ENCODE measurements around the gene GSN. TPM values are rescaled to one million over a fixed set of nuclear protein-coding genes. Genes with fewer than 3 reads are reported as not detected.

GSN gene
- total and polyA plus RNA-seq, 2 of the 13 experiments (the other 11 are each of a cell fraction or from before 2014, with no cell fraction given) = 294 to 307 TPM

DNA sequence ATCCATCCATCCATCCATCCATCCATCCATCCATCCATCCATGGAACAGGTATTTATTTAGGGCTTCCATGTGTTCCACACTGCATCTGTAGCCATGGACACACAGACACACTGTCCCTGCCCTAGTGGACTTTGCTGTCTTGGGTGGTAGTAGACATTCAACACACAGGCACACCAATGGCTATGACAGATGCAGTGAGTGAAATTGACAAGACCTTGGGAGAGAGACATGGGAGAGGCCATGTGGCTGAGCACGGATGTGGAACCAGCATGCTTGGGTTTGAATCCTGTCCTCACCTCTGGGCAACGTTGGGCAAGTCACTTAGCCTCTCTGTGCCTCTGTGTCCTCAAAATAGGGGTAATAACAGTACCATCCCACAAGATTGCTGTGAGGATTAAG lies 56.8 kb downstream of the GSN start:
- no peaks in the 10 kb centered on the region for H4K20me1 ChIP-seq (ENCODE audit: insufficient read depth, low read length)
- DNase-seq (ENCODE audit: low spot score) = no peak
- intact Hi-C loops (cut with micrococcal nuclease; ENCODE audit: unreplicated experiment) (loop anchor here (5.0 kb wide), 1 partner anchor 37 kb away; no protein-coding TSS in a partner anchor), in situ Hi-C loops (cut with HindIII; ENCODE audit: extremely low pct_ligation_motif_present, low pct_unique_long_range_greater_than_20kb) (loop anchor here (5.0 kb wide), 1 partner anchor 48 kb away; the partner anchor contains the start of gene STOM)
- TF ChIP-seq PAF1 (CRISPR knock-in tag; IDR thresholded peaks at IDR 0.05) (no peak), RAD21 (CRISPR knock-in tag; IDR thresholded peaks at IDR 0.05) (no peak), ZNF547 (CRISPR knock-in tag; IDR thresholded peaks at IDR 0.05) (no peak), ZNF749 (CRISPR knock-in tag; IDR thresholded peaks at IDR 0.05; ENCODE audit: borderline replicate concordance) (no peak), KLF9 (CRISPR knock-in tag; IDR thresholded peaks at IDR 0.05; ENCODE audit: low read depth) (no peak), ZNF343 (CRISPR knock-in tag; IDR thresholded peaks at IDR 0.05) (no peak), ZNF644 (CRISPR knock-in tag; IDR thresholded peaks at IDR 0.05; ENCODE audit: low read depth) (no peak), ELF1 (CRISPR knock-in tag; IDR thresholded peaks at IDR 0.05) (no peak)
- TF ChIP-seq, protein P1, sequence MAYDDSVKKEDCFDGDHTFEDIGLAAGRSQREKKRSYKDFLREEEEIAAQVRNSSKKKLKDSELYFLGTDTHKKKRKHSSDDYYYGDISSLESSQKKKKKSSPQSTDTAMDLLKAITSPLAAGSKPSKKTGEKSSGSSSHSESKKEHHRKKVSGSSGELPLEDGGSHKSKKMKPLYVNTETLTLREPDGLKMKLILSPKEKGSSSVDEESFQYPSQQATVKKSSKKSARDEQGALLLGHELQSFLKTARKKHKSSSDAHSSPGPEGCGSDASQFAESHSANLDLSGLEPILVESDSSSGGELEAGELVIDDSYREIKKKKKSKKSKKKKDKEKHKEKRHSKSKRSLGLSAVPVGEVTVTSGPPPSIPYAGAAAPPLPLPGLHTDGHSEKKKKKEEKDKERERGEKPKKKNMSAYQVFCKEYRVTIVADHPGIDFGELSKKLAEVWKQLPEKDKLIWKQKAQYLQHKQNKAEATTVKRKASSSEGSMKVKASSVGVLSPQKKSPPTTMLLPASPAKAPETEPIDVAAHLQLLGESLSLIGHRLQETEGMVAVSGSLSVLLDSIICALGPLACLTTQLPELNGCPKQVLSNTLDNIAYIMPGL (CRISPR knock-in tag; IDR thresholded peaks at IDR 0.05; ENCODE audit: borderline replicate concordance in 1 of 2, low read depth in 1 of 2) = no peak
- TF ChIP-seq, protein P2, sequence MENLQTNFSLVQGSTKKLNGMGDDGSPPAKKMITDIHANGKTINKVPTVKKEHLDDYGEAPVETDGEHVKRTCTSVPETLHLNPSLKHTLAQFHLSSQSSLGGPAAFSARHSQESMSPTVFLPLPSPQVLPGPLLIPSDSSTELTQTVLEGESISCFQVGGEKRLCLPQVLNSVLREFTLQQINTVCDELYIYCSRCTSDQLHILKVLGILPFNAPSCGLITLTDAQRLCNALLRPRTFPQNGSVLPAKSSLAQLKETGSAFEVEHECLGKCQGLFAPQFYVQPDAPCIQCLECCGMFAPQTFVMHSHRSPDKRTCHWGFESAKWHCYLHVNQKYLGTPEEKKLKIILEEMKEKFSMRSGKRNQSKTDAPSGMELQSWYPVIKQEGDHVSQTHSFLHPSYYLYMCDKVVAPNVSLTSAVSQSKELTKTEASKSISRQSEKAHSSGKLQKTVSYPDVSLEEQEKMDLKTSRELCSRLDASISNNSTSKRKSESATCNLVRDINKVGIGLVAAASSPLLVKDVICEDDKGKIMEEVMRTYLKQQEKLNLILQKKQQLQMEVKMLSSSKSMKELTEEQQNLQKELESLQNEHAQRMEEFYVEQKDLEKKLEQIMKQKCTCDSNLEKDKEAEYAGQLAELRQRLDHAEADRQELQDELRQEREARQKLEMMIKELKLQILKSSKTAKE (CRISPR knock-in tag; IDR thresholded peaks at IDR 0.05; ENCODE audit: borderline replicate concordance) = 0 out of 2 replicates have a peak, but pooled peaks have one; percentile 23
- TF ChIP-seq, protein P3, sequence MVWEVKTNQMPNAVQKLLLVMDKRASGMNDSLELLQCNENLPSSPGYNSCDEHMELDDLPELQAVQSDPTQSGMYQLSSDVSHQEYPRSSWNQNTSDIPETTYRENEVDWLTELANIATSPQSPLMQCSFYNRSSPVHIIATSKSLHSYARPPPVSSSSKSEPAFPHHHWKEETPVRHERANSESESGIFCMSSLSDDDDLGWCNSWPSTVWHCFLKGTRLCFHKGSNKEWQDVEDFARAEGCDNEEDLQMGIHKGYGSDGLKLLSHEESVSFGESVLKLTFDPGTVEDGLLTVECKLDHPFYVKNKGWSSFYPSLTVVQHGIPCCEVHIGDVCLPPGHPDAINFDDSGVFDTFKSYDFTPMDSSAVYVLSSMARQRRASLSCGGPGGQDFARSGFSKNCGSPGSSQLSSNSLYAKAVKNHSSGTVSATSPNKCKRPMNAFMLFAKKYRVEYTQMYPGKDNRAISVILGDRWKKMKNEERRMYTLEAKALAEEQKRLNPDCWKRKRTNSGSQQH (CRISPR knock-in tag; IDR thresholded peaks at IDR 0.05; ENCODE audit: low read depth) = no peak
- TF ChIP-seq, protein P4, sequence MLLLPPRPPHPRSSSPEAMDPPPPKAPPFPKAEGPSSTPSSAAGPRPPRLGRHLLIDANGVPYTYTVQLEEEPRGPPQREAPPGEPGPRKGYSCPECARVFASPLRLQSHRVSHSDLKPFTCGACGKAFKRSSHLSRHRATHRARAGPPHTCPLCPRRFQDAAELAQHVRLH (CRISPR knock-in tag; IDR thresholded peaks at IDR 0.05; ENCODE audit: borderline replicate concordance, low read depth) = no peak
- TF ChIP-seq, protein P5, sequence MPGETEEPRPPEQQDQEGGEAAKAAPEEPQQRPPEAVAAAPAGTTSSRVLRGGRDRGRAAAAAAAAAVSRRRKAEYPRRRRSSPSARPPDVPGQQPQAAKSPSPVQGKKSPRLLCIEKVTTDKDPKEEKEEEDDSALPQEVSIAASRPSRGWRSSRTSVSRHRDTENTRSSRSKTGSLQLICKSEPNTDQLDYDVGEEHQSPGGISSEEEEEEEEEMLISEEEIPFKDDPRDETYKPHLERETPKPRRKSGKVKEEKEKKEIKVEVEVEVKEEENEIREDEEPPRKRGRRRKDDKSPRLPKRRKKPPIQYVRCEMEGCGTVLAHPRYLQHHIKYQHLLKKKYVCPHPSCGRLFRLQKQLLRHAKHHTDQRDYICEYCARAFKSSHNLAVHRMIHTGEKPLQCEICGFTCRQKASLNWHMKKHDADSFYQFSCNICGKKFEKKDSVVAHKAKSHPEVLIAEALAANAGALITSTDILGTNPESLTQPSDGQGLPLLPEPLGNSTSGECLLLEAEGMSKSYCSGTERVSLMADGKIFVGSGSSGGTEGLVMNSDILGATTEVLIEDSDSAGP (CRISPR knock-in tag; IDR thresholded peaks at IDR 0.05; ENCODE audit: borderline replicate concordance) = 0 out of 2 replicates have a peak, but pooled peaks have one; percentile 21
- H2AFZ ChIP-seq (ENCODE audit: low read length) = no peak overlapping the region
- FAIRE-seq = no peak
- H3K27ac ChIP-seq (ENCODE audit: extremely low read length, insufficient read depth, low read length) = no peak overlapping the region
- ATAC-seq = no peak
- peaks cover 49 to 70% of the 10 kb centered on the region in 2 experiments for H3K36me3 ChIP-seq (replicated peaks in 1 of 2; ENCODE audit: control insufficient read depth in 1 of 2, insufficient read depth in 2 of 2, low read length in 2 of 2)
- no peaks in the 10 kb centered on the region for H3K9me3 ChIP-seq (ENCODE audit: low read length)
- peaks cover 66% of the 10 kb centered on the region for H3K4me1 ChIP-seq (ENCODE audit: insufficient read depth, low read length)
- no peaks in the 10 kb centered on the region for H3K27me3 ChIP-seq (ENCODE audit: control insufficient read depth in 1 of 2, insufficient read depth in 2 of 2, low read length in 2 of 2)
- ChIA-PET CTCF (ENCODE audit: low intra/inter-chr PET ratio, low total read pairs) (no interaction called here), POLR2A (no interaction called here)
- no peak overlapping the region for H3K9ac ChIP-seq (ENCODE audit: insufficient read depth, low read depth, low read length)
- no peak overlapping the region for H3K4me2 ChIP-seq (ENCODE audit: low read depth, low read length)
- no peaks in the 10 kb centered on the region for H3K79me2 ChIP-seq (ENCODE audit: insufficient read depth, low read length)
- WGBS (ENCODE audit: low lambda C conversion rate) = 100% methylated on average over 2 of the region's 2 CpGs
- no TSS peak for BruUV-seq (replicated peaks)
- H3K4me3 ChIP-seq (replicated peaks in 1 of 3; ENCODE audit: insufficient read depth in 1 of 3, low read depth in 2 of 3, low read length in 3 of 3) = no peak overlapping the region

Data from HepG2 (cell line).